HCT116 (cell line): Measurements from ENCODE around the gene DNM2. TPM values are rescaled to one million over a fixed set of nuclear protein-coding genes. Genes with fewer than 3 reads are reported as not detected.
A peak's percentile ranks its signal among the peaks of the same experiment; 100 is the strongest.

ENCODE experiments used
- ATAC-seq: fragments of 200-7000 bp; cut with Tn5 transposase; 2 replicates; pipeline ENCODE4 v1.9.1; 2020; ENCODE audit warnings: mild to moderate bottlenecking, moderate library complexity
- BruUV-seq: library from RNA; stranded (reverse); fragments of 400-500 nt; replicated peaks from 2 replicates; lab custom pipeline; 2021; lab: Mats Ljungman, UMichigan
- CTCF ChIA-PET: fragments of 300-600 bp; sonication (Branson Sonifier 250); formaldehyde crosslinking; loops from one replicate; lab custom pipeline; 2021; ENCODE audit warnings: antibody characterized with exemption; lab: Charles Lee
- POLR2A ChIA-PET: fragments of 300-600, 350-600 bp; sonication (Branson Sonifier 250); formaldehyde crosslinking; loops from one replicate; lab custom pipeline; 2021; ENCODE audit warnings: antibody characterized with exemption; lab: Charles Lee
- RAD21 ChIA-PET, 2 experiments: fragments of 300-600 bp; sonication (Branson Sonifier 250); formaldehyde crosslinking; loops; one replicate each; lab custom pipeline; 2023; ENCODE audit warnings: low total read pairs in 2 of 2; ENCODE audit not compliant: uncharacterized antibody in 2 of 2, unreplicated experiment in 2 of 2, low non-redundant PET in 1 of 2; lab: Charles Lee
- DNase-seq: peaks from one replicate; pipeline ENCODE4 v3.0.0-alpha.2; 2010; ENCODE audit warnings: low read depth, low spot score
- H2AFZ ChIP-seq: fragments of 200-600 bp; shearing (Covaris generic), sonication (generic); 2 replicates; pipeline ENCODE4 v1.6.1; 2017; ENCODE audit warnings: low read depth, mixed run types, mixed read lengths, antibody characterized with exemption, low read length; ENCODE audit not compliant: poor library complexity, severe bottlenecking
- H3K27ac ChIP-seq: 2 replicates; pipeline ENCODE4 v1.5.1; 2012; ENCODE audit warnings: low read depth, low read length
- H3K27me3 ChIP-seq: fragments of 200-600 bp; sonication (generic); 2 replicates; pipeline ENCODE4 v1.6.1; 2016; ENCODE audit warnings: mixed run types, low read length, mixed read lengths; ENCODE audit not compliant: insufficient read depth
- H3K36me3 ChIP-seq, 2 experiments: fragments of 200-500 bp in 1 of 2; fragments of 200-600 bp in 1 of 2; sonication (Bioruptor generic) in 1 of 2; sonication (generic) in 1 of 2; 2 replicates each; pipeline versions ENCODE4 v1.5.1 to v1.6.1; 2014 to 2016; ENCODE audit warnings: low read length in 2 of 2, inconsistent platforms in 1 of 2, mixed read lengths in 1 of 2, mixed run types in 1 of 2; ENCODE audit not compliant: insufficient read depth in 2 of 2, control insufficient read depth in 1 of 2
- H3K4me1 ChIP-seq, 2 experiments: fragments of 200-600 bp in 1 of 2; sonication (generic) in 1 of 2; 2 replicates each; pipeline versions ENCODE4 v1.5.1 to v1.6.1; 2012 to 2017; ENCODE audit warnings: low read length in 2 of 2, inconsistent platforms in 1 of 2, mild to moderate bottlenecking in 1 of 2, mixed read lengths in 1 of 2, mixed run types in 1 of 2, moderate library complexity in 1 of 2; ENCODE audit not compliant: insufficient read depth in 2 of 2, control insufficient read depth in 1 of 2
- H3K4me2 ChIP-seq: fragments of 200-600 bp; sonication (generic); 2 replicates; pipeline ENCODE4 v1.6.1; 2017; ENCODE audit warnings: mixed run types, low read length, mixed read lengths
- H3K4me3 ChIP-seq, 2 experiments: fragments of 200-600 bp in 1 of 2; sonication (generic) in 1 of 2; replicated peaks in 1 of 2; 2 replicates each; pipeline ENCODE4 v1.5.1; 2011 to 2016; ENCODE audit warnings: low read length in 2 of 2, control low read depth in 1 of 2, low read depth in 1 of 2, mild to moderate bottlenecking in 1 of 2, mixed read lengths in 1 of 2, mixed run types in 1 of 2
- H3K79me2 ChIP-seq: fragments of 200-600 bp; sonication (generic); 2 replicates; pipeline ENCODE4 v1.6.1; 2017; ENCODE audit warnings: mild to moderate bottlenecking, mixed run types, low read length, moderate library complexity, mixed read lengths; ENCODE audit not compliant: insufficient read depth
- H3K9ac ChIP-seq: fragments of 200-600 bp; sonication (generic); 2 replicates; pipeline ENCODE4 v1.6.1; 2016; ENCODE audit warnings: low read length, mixed read lengths
- H3K9me2 ChIP-seq: fragments of 200-600 bp; sonication (generic), shearing (Covaris generic); 2 replicates; pipeline ENCODE4 v1.6.1; 2017; ENCODE audit warnings: mixed run types, mild to moderate bottlenecking, moderate library complexity; ENCODE audit not compliant: insufficient read depth
- H3K9me3 ChIP-seq, 2 experiments: fragments of 200-500 bp in 1 of 2; fragments of 200-600 bp in 1 of 2; sonication (Bioruptor generic) in 1 of 2; sonication (generic) in 1 of 2; 2 replicates each; pipeline ENCODE4 v1.6.1; 2014 to 2017; ENCODE audit warnings: low read length in 2 of 2, mixed read lengths in 2 of 2, inconsistent platforms in 1 of 2, low read depth in 1 of 2, mild to moderate bottlenecking in 1 of 2, mixed run types in 1 of 2, moderate library complexity in 1 of 2; ENCODE audit not compliant: control insufficient read depth in 1 of 2, insufficient read depth in 1 of 2
- H4K20me1 ChIP-seq: fragments of 200-600 bp; sonication (generic), shearing (Covaris generic); 2 replicates; pipeline ENCODE4 v1.6.1; 2017; ENCODE audit warnings: mixed run types, mild to moderate bottlenecking, moderate library complexity; ENCODE audit not compliant: insufficient read depth
- CBX3 ChIP-seq: IDR thresholded peaks from 2 replicates; pipeline ENCODE4 v1.6.1; 2012; ENCODE audit warnings: low read depth
- CEBPB ChIP-seq: IDR thresholded peaks from 2 replicates; pipeline ENCODE4 v1.6.1; 2012; ENCODE audit warnings: low read depth
- CTCF ChIP-seq, 3 experiments: fragments of 200-600 bp in 1 of 3; sonication (generic) in 1 of 3; IDR thresholded peaks in 2 of 3; conservative IDR thresholded peaks in 1 of 3; 2 replicates each; pipeline ENCODE4 v1.5.1; 2012 to 2017; ENCODE audit warnings: low read depth in 2 of 3, low read length in 2 of 3, antibody characterized with exemption in 1 of 3, borderline replicate concordance in 1 of 3, control low read depth in 1 of 3, mild to moderate bottlenecking in 1 of 3, mixed read lengths in 1 of 3, mixed run types in 1 of 3, moderate library complexity in 1 of 3; ENCODE audit not compliant: insufficient read depth in 1 of 3
- ELF1 ChIP-seq: IDR thresholded peaks from 2 replicates; pipeline ENCODE4 v1.6.1; 2012; ENCODE audit warnings: low read depth, borderline replicate concordance
- JUND ChIP-seq: IDR thresholded peaks from 2 replicates; pipeline ENCODE4 v1.6.1; 2012
- POLR2A ChIP-seq: IDR thresholded peaks from 2 replicates; pipeline ENCODE4 v1.7.0; 2011; ENCODE audit warnings: borderline replicate concordance; ENCODE audit not compliant: insufficient read depth, insufficient read length; ENCODE audit errors: extremely low read depth
- RAD21 ChIP-seq: IDR thresholded peaks from 2 replicates; pipeline ENCODE4 v1.6.1; 2012; ENCODE audit warnings: low read depth, mild to moderate bottlenecking
- SIN3A ChIP-seq: IDR thresholded peaks from 2 replicates; pipeline ENCODE4 v1.6.1; 2012; ENCODE audit warnings: low read depth
- SP1 ChIP-seq: IDR thresholded peaks from 2 replicates; pipeline ENCODE4 v1.6.1; 2012; ENCODE audit warnings: low read depth
- SRF ChIP-seq: IDR thresholded peaks from 2 replicates; pipeline ENCODE4 v1.6.1; 2012; ENCODE audit warnings: low read depth
- YY1 ChIP-seq: IDR thresholded peaks from 2 replicates; pipeline ENCODE4 v1.6.1; 2011; ENCODE audit warnings: low read length, low read depth, moderate library complexity, mild to moderate bottlenecking; ENCODE audit not compliant: insufficient replicate concordance; ENCODE audit errors: extremely low read depth
- ZBTB33 ChIP-seq: IDR thresholded peaks from 2 replicates; pipeline ENCODE4 v1.6.1; 2011; ENCODE audit warnings: mild to moderate bottlenecking, low read length, moderate library complexity; ENCODE audit not compliant: insufficient replicate concordance; ENCODE audit errors: extremely low read depth
- ZNF274 ChIP-seq: fragments of 200-500 bp; sonication (Bioruptor generic); IDR thresholded peaks from 2 replicates; pipeline ENCODE4 v1.6.1; 2014; ENCODE audit warnings: mild to moderate bottlenecking, low read depth, low read length, inconsistent platforms
- intact Hi-C: fragments of 100-400 bp; cut with micrococcal nuclease; formaldehyde crosslinking; loops from 2 replicates; pipeline ENCODE4 v1.10.0; 2022
- total RNA-seq: library from RNA; stranded (reverse); gene quantifications from one replicate; pipeline ENCODE4 v1.2.1, GENCODE V29; 2021; ENCODE audit not compliant: unreplicated experiment
- TF ChIP-seq, protein P1 (sequence below): IDR thresholded peaks from 2 replicates; pipeline ENCODE4 v1.6.1; 2012

The DNM2 gene
- total RNA-seq, 1 experiment from 2014 or later = 183 TPM

GRCh38 chr19:10830370-10830769 lies 112.5 kb downstream of the DNM2 start:
- H3K79me2 ChIP-seq = no peaks in the 10 kb centered on the region
- ChIA-PET POLR2A (no interaction called here), CTCF (no interaction called here), RAD21 (no interaction called here)
- BruUV-seq = no TSS peak
- H3K9me2 ChIP-seq = no peaks in the 10 kb centered on the region
- H3K4me1 ChIP-seq = peaks cover 2 to 8% of the 10 kb centered on the region in 2 experiments; a peak in 3 of 4 replicates
- no peaks in the 10 kb centered on the region for H3K27me3 ChIP-seq
- DNase-seq = no peak
- H3K4me2 ChIP-seq = no peak overlapping the region
- TF ChIP-seq ZNF274 (no peak), SIN3A (no peak)
- H2AFZ ChIP-seq = no peak overlapping the region
- H3K36me3 ChIP-seq = peaks cover 9 to 17% of the 10 kb centered on the region in 2 experiments; a peak in 3 of 4 replicates
- H4K20me1 ChIP-seq = no peaks in the 10 kb centered on the region
- H3K9ac ChIP-seq = no peak overlapping the region
- no peak for ATAC-seq
- H3K27ac ChIP-seq = no peak overlapping the region
- intact Hi-C loops = no loop called here
- H3K9me3 ChIP-seq = no peaks in the 10 kb centered on the region
- H3K4me3 ChIP-seq = no peak overlapping the region

- H3K27ac ChIP-seq = no peak overlapping the region
- no peaks in the 10 kb centered on the region for H3K9me2 ChIP-seq
- BruUV-seq = TSS peak; percentile 39
- H3K36me3 ChIP-seq = peaks cover 9 to 13% of the 10 kb centered on the region in 2 experiments; a peak in 3 of 4 replicates
- DNase-seq (no peak), ATAC-seq (no peak)
- no peaks in the 10 kb centered on the region for H3K27me3 ChIP-seq
- no peak overlapping the region for H3K4me3 ChIP-seq
- ChIA-PET RAD21 (no interaction called here), CTCF (no interaction called here), POLR2A (no interaction called here)
- peaks cover 2 to 12% of the 10 kb centered on the region in 2 experiments; a peak in 3 of 4 replicates for H3K4me1 ChIP-seq
- no peaks in the 10 kb centered on the region for H4K20me1 ChIP-seq
- H3K79me2 ChIP-seq = no peaks in the 10 kb centered on the region
- intact Hi-C loops = no loop called here
- no peak overlapping the region for H3K4me2 ChIP-seq
- no peak overlapping the region for H3K9ac ChIP-seq
- H2AFZ ChIP-seq = no peak overlapping the region
- H3K9me3 ChIP-seq = no peaks in the 10 kb centered on the region
- TF ChIP-seq YY1 (no peak), CTCF (IDR thresholded peaks at IDR 0.05 in 2 of 3, conservative IDR thresholded peaks at IDR 0.05 in 1 of 3; ENCODE audit: borderline replicate concordance in 1 of 3, insufficient read depth in 1 of 3, low read depth in 2 of 3, low read length in 2 of 3) (no peak), SRF (no peak), SP1 (no peak), RAD21 (no peak), ZNF274 (no peak), CEBPB (no peak), POLR2A (no peak), JUND (no peak), CBX3 (no peak), ELF1 (no peak), ZBTB33 (no peak)
- TF ChIP-seq, protein P1, sequence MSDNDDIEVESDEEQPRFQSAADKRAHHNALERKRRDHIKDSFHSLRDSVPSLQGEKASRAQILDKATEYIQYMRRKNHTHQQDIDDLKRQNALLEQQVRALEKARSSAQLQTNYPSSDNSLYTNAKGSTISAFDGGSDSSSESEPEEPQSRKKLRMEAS = no peak
Measured at GRCh38 chr19:10830931-10831779, 113.3 kb downstream of the DNM2 start.
